Ishikawa (cell line): ENCODE results near the gene SLC37A3.

Source experiments
- EGR1 ChIP-seq: IDR thresholded peaks from 2 replicates; pipeline ENCODE4 v1.6.1; 2012
- FOXM1 ChIP-seq: IDR thresholded peaks from 2 replicates; pipeline ENCODE4 v1.6.1; 2012; ENCODE audit warnings: low read depth, borderline replicate concordance
- TAF1 ChIP-seq: IDR thresholded peaks from 2 replicates; pipeline ENCODE4 v1.6.1; 2012; ENCODE audit warnings: low read depth, mild to moderate bottlenecking
- TCF12 ChIP-seq: IDR thresholded peaks from 2 replicates; pipeline ENCODE4 v1.6.1; 2012; ENCODE audit warnings: low read depth
- YY1 ChIP-seq: IDR thresholded peaks from 2 replicates; pipeline ENCODE4 v1.6.1; 2012; ENCODE audit warnings: low read depth
- ZBTB7A ChIP-seq: IDR thresholded peaks from 2 replicates; pipeline ENCODE4 v1.6.1; 2012; ENCODE audit warnings: low read depth
- TF ChIP-seq, protein P1 (sequence below): IDR thresholded peaks from 2 replicates; pipeline ENCODE4 v1.6.1; 2012
- TF ChIP-seq, protein P2 (sequence below): IDR thresholded peaks from 2 replicates; pipeline ENCODE4 v1.6.1; 2012

DNA sequence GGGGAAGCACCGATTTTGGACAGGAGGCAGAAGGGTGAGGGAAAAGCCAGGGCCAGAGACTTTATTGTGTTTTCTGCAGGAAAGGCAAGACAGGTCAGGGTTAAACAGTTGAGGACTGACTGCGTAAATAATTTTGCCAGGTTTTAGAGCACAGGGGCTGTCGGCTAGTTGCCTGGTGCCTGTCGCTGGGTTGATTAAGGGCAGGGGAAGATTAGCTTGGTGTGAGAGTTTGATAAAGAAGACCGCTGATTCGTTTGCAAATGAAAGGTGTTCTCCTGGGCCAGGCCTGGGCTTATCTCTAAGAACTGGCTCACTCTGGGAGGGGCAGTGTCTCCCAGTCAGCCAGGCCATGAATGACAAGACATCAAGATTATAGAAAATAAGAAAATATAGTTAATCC, 75.6 kb downstream of the SLC37A3 start:
- TF ChIP-seq, protein P1, sequence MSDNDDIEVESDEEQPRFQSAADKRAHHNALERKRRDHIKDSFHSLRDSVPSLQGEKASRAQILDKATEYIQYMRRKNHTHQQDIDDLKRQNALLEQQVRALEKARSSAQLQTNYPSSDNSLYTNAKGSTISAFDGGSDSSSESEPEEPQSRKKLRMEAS: no peak
- no peak for TF ChIP-seq ZBTB7A
- no peak for TF ChIP-seq TAF1
- TF ChIP-seq, protein P2, sequence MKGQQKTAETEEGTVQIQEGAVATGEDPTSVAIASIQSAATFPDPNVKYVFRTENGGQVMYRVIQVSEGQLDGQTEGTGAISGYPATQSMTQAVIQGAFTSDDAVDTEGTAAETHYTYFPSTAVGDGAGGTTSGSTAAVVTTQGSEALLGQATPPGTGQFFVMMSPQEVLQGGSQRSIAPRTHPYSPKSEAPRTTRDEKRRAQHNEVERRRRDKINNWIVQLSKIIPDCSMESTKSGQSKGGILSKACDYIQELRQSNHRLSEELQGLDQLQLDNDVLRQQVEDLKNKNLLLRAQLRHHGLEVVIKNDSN: no peak
- no peak for TF ChIP-seq EGR1
- no peak for TF ChIP-seq FOXM1
- TF ChIP-seq TCF12: no peak
- no peak for TF ChIP-seq YY1
